Mesendoderm (in vitro differentiated cells): ENCODE measurements around the gene POU4F1.

Source experiments
- DNase-seq: peaks from one replicate; pipeline ENCODE4 v3.0.0; 2013
- H2AK5ac ChIP-seq: 2 replicates; pipeline ENCODE4 v1.6.1; 2013; ENCODE audit warnings: low read length, inconsistent platforms
- H2BK120ac ChIP-seq: 2 replicates; pipeline ENCODE4 v1.6.1; 2013; ENCODE audit warnings: low read depth, mild to moderate bottlenecking, low read length, moderate library complexity, mixed read lengths
- H2BK15ac ChIP-seq: replicated peaks from 2 replicates; pipeline ENCODE4 v1.6.1; 2013; ENCODE audit warnings: low read depth, mild to moderate bottlenecking, moderate library complexity
- H2BK5ac ChIP-seq: 2 replicates; pipeline ENCODE4 v1.6.1; 2013; ENCODE audit warnings: low read length, inconsistent platforms
- H3K18ac ChIP-seq: 2 replicates; pipeline ENCODE4 v1.6.1; 2013; ENCODE audit warnings: mild to moderate bottlenecking, low read length, mixed read lengths
- H3K23ac ChIP-seq: one replicate; pipeline ENCODE4 v1.6.1; 2013; ENCODE audit warnings: low read length
- H3K27ac ChIP-seq: 2 replicates; pipeline ENCODE4 v1.5.1; 2013; ENCODE audit warnings: low read depth, mild to moderate bottlenecking, inconsistent platforms, low read length, moderate library complexity
- H3K27me3 ChIP-seq: 2 replicates; pipeline ENCODE4 v1.6.1; 2013; ENCODE audit warnings: low read length, control low read depth, mild to moderate bottlenecking, inconsistent platforms; ENCODE audit not compliant: insufficient read depth, poor library complexity
- H3K36me3 ChIP-seq: 2 replicates; pipeline ENCODE4 v1.6.1; 2013; ENCODE audit warnings: low read length, inconsistent platforms; ENCODE audit not compliant: control insufficient read depth, insufficient read depth
- H3K4ac ChIP-seq: one replicate; pipeline ENCODE4 v1.6.1; 2013; ENCODE audit warnings: low read depth, mild to moderate bottlenecking, low read length, moderate library complexity
- H3K4me1 ChIP-seq: 2 replicates; pipeline ENCODE4 v1.6.1; 2013; ENCODE audit warnings: low read depth, low read length, inconsistent platforms; ENCODE audit not compliant: control insufficient read depth
- H3K4me2 ChIP-seq: 2 replicates; pipeline ENCODE4 v1.6.1; 2013; ENCODE audit warnings: low read length
- H3K4me3 ChIP-seq: 2 replicates; pipeline ENCODE4 v1.5.1; 2013; ENCODE audit warnings: mild to moderate bottlenecking, low read length
- H3K56ac ChIP-seq: one replicate; pipeline ENCODE4 v1.6.1; 2013; ENCODE audit warnings: low read length
- H3K79me1 ChIP-seq: 2 replicates; pipeline ENCODE4 v1.6.1; 2013; ENCODE audit warnings: low read length, inconsistent platforms
- H3K79me2 ChIP-seq: 2 replicates; pipeline ENCODE4 v1.6.1; 2013; ENCODE audit warnings: mild to moderate bottlenecking, low read length; ENCODE audit not compliant: control insufficient read depth, insufficient read depth
- H3K9ac ChIP-seq: 2 replicates; pipeline ENCODE4 v1.6.1; 2013; ENCODE audit warnings: low read length, inconsistent platforms
- H4K5ac ChIP-seq: one replicate; pipeline ENCODE4 v1.6.1; 2013; ENCODE audit warnings: low read length
- H4K8ac ChIP-seq: one replicate; pipeline ENCODE4 v1.6.1; 2013; ENCODE audit warnings: low read depth, mild to moderate bottlenecking, control low read depth, low read length, moderate library complexity
- WGBS: extraction: QIAGEN DNeasy Blood & Tissue Kit; methylation state at CpG from one replicate; pipeline ENCODE4 v1.1.7; 2013; ENCODE audit warnings: low lambda C conversion rate, missing lambda C conversion rate; ENCODE audit not compliant: insufficient coverage; ENCODE audit errors: extremely low coverage; 5-methylcytosine and 5-hydroxymethylcytosine counted together

POU4F1 gene

DNA sequence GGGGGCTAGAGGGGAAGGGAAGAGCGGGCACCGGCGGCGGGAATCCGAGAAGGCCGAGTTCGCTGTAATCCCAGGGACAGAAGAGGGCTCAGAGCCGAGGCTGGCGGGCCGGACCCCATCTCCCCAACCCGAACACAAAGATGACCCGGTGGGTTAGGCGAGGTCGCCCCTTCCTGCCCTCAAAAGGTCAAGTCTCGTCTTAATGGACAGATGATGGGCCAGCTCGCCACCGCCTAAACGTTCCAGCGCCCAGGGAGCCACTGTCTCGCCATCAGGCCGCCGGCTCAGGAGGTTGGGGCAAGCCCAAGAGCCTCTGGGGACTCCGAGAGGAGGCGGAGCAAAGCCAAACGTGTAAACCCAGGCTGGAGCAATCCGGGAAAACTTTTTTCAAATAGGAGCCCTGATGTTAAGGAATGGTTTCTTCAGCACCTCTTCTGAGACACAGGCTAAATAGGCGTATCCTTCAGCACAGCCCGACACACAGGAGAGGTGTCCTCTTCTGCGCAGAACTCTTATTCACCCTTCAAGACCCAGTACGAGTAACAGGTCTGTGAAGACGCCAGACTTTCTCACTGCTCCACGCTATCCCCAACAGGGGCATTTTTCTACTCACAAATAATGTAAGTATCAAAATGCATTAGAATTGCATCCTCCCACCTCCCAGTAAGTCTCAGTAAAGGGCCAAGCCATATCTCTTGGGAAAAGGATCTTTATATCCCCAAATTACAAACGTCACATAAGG lies 6.3 kb upstream of the POU4F1 start:
- Histone ChIP-seq H3K4me3 (no peak overlapping the region), H4K8ac (no peak overlapping the region), H3K4me1 (peaks cover 5% of the 10 kb centered on the region), H3K27ac (no peak overlapping the region), H3K4ac (no peak overlapping the region), H3K4me2 (peak overlapping the region; percentile 82), H3K79me1 (no peaks in the 10 kb centered on the region), H3K27me3 (peaks cover 52% of the 10 kb centered on the region), H2BK5ac (no peak overlapping the region), H3K79me2 (no peaks in the 10 kb centered on the region), H3K36me3 (no peaks in the 10 kb centered on the region), H3K23ac (no peak overlapping the region), H3K18ac (peak overlapping the region; percentile 54), H3K56ac (peak overlapping the region; percentile 64), H2AK5ac (no peak overlapping the region), H4K5ac (no peak overlapping the region), H2BK120ac (no peak overlapping the region), H2BK15ac (no peak overlapping the region), H3K9ac (peak overlapping the region; percentile 46)
- no CpG with 5 or more reads among the region's 33 CpGs for WGBS
- DNase-seq: peak; percentile 65

DNA sequence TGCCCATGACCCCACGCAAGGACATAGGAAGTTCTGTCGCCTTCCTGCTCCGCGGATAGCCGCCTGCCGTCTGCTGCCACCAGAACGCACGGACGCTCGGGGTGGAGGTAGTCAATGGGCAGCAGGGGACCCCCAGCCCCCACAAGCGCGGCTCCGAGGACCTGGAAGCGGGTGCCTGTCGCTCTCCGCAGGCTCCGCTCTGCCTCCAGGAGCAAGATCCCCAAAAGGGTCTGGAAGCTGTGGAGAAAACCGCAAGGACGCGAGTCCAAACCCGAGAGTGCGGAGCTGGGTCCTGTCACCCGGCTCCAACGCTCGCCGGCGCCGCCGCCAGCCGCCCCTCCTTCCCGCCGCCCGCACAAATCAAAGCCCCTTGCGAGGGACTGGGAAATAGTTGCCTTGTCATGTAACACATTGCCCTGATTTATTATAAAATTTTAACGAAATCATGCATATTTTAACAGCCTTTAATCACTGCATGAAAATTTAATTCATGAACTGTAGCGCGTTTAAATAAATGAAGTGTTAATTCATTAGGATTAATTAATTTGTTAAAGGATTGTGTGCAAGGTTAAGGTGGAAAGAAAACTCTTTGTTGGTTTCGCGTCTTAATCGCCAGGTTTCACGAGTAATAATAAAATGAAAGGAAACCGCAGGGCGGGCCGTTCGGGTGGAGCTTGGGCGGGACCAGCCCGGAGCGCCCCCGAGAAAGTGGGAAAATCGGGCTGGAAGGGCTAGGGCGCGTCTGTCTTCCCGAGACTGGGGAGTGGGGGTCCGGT lies 5.5 kb upstream of the POU4F1 start:
- Histone ChIP-seq H4K5ac (no peak overlapping the region), H3K36me3 (no peaks in the 10 kb centered on the region), H2AK5ac (no peak overlapping the region), H3K79me1 (no peaks in the 10 kb centered on the region), H2BK120ac (no peak overlapping the region), H3K4me3 (no peak overlapping the region), H3K27ac (no peak overlapping the region), H4K8ac (no peak overlapping the region), H3K4me1 (peaks cover 5% of the 10 kb centered on the region), H3K4ac (no peak overlapping the region), H3K4me2 (peak overlapping the region; percentile 82), H2BK15ac (no peak overlapping the region), H3K27me3 (peaks cover 57% of the 10 kb centered on the region), H3K18ac (peak overlapping the region; percentile 54), H3K79me2 (no peaks in the 10 kb centered on the region), H2BK5ac (no peak overlapping the region), H3K23ac (no peak overlapping the region), H3K56ac (peak overlapping the region; percentile 65), H3K9ac (peak overlapping the region; percentile 37)
- peak; percentile 26 for DNase-seq
- no CpG with 5 or more reads among the region's 54 CpGs for WGBS

DNA sequence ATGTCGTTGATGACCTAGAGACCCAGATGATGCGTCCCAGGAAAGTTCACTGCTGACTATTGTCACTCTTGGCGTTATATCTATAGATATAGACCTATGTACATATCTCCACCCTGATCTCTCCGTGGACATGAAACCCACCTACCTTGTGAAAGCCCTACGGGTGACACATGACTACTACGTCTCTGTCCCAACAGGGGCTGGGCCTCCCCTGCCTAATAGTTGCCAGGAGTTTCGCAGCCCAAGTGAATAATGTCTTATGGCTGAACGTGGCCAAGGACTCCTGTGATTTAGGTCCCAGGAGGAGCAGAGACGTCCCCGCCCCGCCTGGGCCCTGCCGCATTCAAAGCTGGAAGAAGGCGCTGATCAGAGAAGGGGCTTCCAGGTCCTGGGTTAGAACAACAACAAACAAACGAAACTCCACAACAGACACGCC lies 4.9 kb upstream of the POU4F1 start:
- H2AK5ac ChIP-seq: no peak overlapping the region
- H3K4me1 ChIP-seq: peaks cover 5% of the 10 kb centered on the region
- peak; percentile 20 for DNase-seq
- H3K36me3 ChIP-seq: no peaks in the 10 kb centered on the region
- H4K8ac ChIP-seq: no peak overlapping the region
- no peak overlapping the region for H2BK15ac ChIP-seq
- peak overlapping the region; percentile 67 for H3K4me2 ChIP-seq
- peak overlapping the region; percentile 65 for H3K56ac ChIP-seq
- no peak overlapping the region for H3K4me3 ChIP-seq
- no peak overlapping the region for H2BK120ac ChIP-seq
- no peak overlapping the region for H4K5ac ChIP-seq
- peak overlapping the region; percentile 37 for H3K9ac ChIP-seq
- no peak overlapping the region for H3K23ac ChIP-seq
- H3K4ac ChIP-seq: no peak overlapping the region
- H3K18ac ChIP-seq: no peak overlapping the region
- H3K27ac ChIP-seq: no peak overlapping the region
- H3K27me3 ChIP-seq: peaks cover 62% of the 10 kb centered on the region
- H3K79me1 ChIP-seq: no peaks in the 10 kb centered on the region
- H3K79me2 ChIP-seq: no peaks in the 10 kb centered on the region
- no peak overlapping the region for H2BK5ac ChIP-seq
- no CpG with 5 or more reads among the region's 15 CpGs for WGBS

DNA sequence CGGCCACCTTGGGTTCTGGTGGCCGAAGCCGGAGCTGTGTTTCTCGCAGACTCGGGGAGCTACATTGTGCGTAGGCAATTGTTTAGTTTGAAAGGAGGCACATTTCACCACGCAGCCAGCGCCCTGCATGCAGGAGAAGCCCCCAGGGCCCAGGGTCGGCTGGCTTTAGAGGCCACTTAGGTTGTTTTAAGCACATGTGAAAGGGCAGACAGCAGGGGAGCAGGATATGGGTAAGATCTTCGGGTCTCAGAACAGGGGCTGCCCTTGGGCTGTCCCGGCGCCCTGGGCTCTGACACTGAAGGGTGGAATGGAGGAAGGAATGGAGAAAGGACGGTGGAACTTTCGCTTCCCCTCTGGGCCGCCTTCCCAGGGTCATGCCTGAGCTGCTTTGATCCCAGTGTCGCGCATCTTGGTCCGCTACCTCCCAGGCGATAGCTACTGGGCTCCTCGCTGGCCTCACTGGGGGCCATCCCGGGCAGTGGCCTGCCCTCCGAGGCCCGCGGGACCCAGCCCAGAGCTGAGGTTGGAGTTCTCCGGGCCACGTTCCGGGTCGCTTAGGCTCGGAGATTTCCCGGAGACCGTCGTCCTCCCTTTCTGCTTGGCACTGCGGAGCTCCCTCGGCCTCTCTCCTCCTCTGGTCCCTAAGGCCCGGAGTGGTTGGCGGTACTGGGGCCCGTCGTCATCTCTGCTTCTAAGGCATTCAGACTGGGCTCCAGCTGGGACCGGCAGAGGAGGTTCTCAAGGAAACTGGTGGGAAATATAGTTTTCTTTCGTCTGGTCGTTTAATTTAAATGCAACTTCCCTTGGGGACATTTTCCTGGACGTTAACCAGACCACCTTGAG lies 4.3 kb upstream of the POU4F1 start:
- Histone ChIP-seq H3K4ac (no peak overlapping the region), H3K4me1 (peaks cover 5% of the 10 kb centered on the region), H3K4me2 (peak overlapping the region; percentile 46), H3K18ac (no peak overlapping the region), H3K23ac (no peak overlapping the region), H2BK5ac (no peak overlapping the region), H4K5ac (no peak overlapping the region), H3K9ac (no peak overlapping the region), H3K79me2 (no peaks in the 10 kb centered on the region), H3K27me3 (peaks cover 69% of the 10 kb centered on the region), H2AK5ac (no peak overlapping the region), H3K27ac (no peak overlapping the region), H3K56ac (no peak overlapping the region), H2BK15ac (no peak overlapping the region), H3K36me3 (no peaks in the 10 kb centered on the region), H3K4me3 (no peak overlapping the region), H4K8ac (no peak overlapping the region), H3K79me1 (no peaks in the 10 kb centered on the region), H2BK120ac (no peak overlapping the region)
- peak; percentile 55 for DNase-seq
- WGBS: no CpG with 5 or more reads among the region's 42 CpGs

DNA sequence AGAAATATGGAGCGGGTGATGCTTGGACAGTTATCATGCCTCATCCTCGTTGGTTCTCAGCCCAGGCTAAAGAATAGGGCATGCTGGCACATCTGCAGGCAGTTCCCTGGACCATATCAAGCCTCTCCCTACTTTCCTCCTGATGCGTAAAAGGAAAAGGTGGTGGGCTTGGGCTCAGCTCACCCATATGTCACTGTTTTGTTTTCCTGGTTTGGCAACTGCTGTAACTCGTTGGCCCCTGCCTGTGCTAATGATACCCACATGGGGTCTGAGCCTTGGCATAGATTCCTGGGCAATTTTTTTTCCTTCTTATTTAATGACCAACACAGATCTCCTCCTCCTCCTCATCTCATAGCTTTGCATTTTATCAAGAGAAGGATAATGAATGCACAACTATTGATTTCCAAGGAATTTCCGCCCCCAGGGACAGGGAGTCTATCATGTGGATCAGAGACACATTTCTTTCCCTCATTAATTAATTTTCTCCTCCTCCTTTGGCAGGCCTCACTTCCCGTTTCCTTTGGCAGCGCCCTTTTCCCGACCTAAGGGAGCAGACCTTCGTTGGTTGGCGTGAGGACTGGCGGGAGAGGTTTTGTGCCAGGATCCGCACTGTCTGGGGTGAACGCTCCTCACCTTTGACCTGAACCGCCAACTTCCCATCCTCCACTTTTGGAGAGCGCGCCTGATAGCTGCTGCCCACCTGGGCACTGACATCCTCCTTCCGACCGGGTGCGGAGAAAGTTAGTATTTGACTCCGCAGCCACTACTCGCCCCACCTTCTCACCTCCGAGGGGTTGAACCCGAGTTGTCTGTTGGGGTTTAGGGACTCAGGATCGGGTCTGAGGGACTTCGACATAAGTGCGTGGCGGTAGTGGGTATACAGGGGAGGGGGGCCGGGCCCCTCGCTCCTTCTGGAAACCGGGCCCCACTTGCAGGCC lies 3.4 kb upstream of the POU4F1 start:
- Histone ChIP-seq H3K79me2 (no peaks in the 10 kb centered on the region), H3K4me3 (no peak overlapping the region), H2BK5ac (no peak overlapping the region), H2BK120ac (no peak overlapping the region), H3K9ac (no peak overlapping the region), H2AK5ac (no peak overlapping the region), H3K18ac (no peak overlapping the region), H4K8ac (no peak overlapping the region), H3K4me1 (peaks cover 5% of the 10 kb centered on the region), H3K27me3 (peaks cover 74% of the 10 kb centered on the region), H3K4me2 (peak overlapping the region; percentile 7), H3K56ac (no peak overlapping the region), H3K4ac (no peak overlapping the region), H4K5ac (no peak overlapping the region), H3K79me1 (no peaks in the 10 kb centered on the region), H3K23ac (no peak overlapping the region), H2BK15ac (no peak overlapping the region), H3K27ac (no peak overlapping the region), H3K36me3 (no peaks in the 10 kb centered on the region)
- DNase-seq: peak; percentile 8
- WGBS: no CpG with 5 or more reads among the region's 30 CpGs
